Loucy (cell line): ENCODE results near the gene ZBED4.

Experiments used
- EZH2phosphoT487 ChIP-seq: fragments of 200-600 bp; IDR thresholded peaks from 2 replicates; pipeline ENCODE4 v1.6.1; 2018; ENCODE audit warnings: antibody characterized with exemption, mild to moderate bottlenecking, moderate library complexity, borderline replicate concordance
- TF ChIP-seq, protein P1 (sequence below): fragments of 200-600 bp; sonication (generic); conservative IDR thresholded peaks from 2 replicates; pipeline ENCODE4 v1.5.1; 2014; ENCODE audit warnings: mild to moderate bottlenecking, antibody characterized with exemption, low read length

DNA sequence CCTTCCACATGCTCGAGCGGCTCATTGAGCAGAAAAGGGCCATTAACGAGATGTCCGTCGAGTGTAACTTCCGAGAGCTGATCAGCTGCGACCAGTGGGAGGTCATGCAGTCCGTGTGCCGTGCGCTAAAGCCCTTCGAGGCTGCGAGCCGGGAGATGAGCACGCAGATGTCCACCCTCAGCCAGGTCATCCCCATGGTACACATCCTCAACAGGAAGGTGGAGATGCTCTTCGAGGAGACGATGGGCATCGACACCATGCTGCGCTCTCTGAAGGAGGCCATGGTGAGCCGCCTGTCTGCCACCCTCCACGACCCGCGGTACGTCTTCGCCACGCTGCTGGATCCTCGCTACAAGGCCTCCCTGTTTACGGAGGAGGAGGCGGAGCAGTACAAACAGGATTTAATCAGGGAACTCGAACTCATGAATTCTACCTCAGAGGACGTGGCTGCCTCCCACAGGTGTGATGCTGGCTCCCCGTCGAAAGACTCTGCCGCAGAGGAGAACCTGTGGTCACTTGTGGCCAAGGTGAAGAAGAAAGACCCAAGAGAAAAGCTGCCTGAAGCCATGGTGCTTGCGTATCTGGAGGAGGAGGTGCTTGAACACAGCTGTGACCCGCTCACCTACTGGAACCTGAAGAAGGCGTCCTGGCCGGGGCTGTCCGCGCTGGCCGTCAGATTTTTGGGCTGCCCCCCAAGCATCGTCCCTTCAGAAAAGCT lies 32.9 kb downstream of the ZBED4 start:
- TF ChIP-seq, protein P1, sequence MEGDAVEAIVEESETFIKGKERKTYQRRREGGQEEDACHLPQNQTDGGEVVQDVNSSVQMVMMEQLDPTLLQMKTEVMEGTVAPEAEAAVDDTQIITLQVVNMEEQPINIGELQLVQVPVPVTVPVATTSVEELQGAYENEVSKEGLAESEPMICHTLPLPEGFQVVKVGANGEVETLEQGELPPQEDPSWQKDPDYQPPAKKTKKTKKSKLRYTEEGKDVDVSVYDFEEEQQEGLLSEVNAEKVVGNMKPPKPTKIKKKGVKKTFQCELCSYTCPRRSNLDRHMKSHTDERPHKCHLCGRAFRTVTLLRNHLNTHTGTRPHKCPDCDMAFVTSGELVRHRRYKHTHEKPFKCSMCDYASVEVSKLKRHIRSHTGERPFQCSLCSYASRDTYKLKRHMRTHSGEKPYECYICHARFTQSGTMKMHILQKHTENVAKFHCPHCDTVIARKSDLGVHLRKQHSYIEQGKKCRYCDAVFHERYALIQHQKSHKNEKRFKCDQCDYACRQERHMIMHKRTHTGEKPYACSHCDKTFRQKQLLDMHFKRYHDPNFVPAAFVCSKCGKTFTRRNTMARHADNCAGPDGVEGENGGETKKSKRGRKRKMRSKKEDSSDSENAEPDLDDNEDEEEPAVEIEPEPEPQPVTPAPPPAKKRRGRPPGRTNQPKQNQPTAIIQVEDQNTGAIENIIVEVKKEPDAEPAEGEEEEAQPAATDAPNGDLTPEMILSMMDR: no peak
- no peak for TF ChIP-seq EZH2phosphoT487
